ENCODE data around the gene LAMB1.
A peak's percentile ranks its signal among the peaks of the same experiment; 100 is the strongest.
"Not testable (repeated sequence)": the region's sequence is repeated elsewhere in the genome, so short reads cannot be mapped to it uniquely, and the experiment has no call there.

Gene LAMB1

DNA sequence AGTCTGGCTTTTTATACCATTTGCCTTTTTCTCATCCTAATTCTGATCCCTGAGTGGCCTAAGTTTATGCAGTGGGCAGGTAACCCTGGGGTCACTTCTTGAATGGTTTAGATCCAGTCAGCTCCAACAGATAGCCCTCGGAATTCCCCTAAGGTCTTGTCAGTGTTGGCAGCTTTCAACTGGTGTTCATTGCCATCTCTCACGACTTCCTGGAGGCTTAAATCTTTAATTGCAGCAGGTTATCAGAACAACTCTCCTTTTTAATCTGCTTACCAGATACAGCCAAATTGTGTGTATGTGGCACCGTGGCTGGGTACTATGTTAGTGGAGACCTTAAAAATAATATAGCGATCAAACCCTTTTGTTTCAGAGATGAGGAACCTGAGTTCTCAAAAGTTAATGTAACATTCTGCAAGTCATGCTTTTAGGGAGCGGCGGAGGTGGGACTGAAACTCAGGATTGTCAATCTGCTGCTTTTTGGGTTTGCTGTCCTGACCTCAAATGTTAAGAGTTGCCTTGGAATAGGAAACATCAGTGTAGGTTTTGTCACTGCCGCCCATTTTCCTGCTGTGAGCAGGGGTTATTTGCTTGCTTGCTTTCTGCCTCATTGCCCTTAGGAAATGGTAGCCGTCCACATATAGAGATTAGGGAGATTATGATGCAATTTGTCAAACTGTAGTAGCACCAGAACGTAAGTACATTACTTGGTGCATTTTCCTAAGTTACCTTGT lies 111.2 kb downstream of the LAMB1 start:
- Histone ChIP-seq H3K4me3 (ENCODE audit: low read length in 2 of 2) (peak overlapping the region; percentile 83 to 91), H3K4me1 (ENCODE audit: control insufficient read depth, insufficient read depth, low read length) (peaks cover 11% of the 10 kb centered on the region), H3K36me3 (ENCODE audit: control insufficient read depth in 2 of 2, insufficient read depth in 2 of 2, low read length in 2 of 2) (peaks cover 3 to 14% of the 10 kb centered on the region in 2 donors), H3K27ac (ENCODE audit: low read length) (peak overlapping the region; percentile 96), H3K27me3 (ENCODE audit: control insufficient read depth in 1 of 2, insufficient read depth in 2 of 2, low read length in 2 of 2) (no peaks in the 10 kb centered on the region), H3K9me3 (ENCODE audit: control insufficient read depth in 2 of 2, low read length in 2 of 2) (no peaks in the 10 kb centered on the region), H3K9ac (ENCODE audit: low read length in 2 of 2) (peak overlapping the region; percentile 84 to 98)

DNA sequence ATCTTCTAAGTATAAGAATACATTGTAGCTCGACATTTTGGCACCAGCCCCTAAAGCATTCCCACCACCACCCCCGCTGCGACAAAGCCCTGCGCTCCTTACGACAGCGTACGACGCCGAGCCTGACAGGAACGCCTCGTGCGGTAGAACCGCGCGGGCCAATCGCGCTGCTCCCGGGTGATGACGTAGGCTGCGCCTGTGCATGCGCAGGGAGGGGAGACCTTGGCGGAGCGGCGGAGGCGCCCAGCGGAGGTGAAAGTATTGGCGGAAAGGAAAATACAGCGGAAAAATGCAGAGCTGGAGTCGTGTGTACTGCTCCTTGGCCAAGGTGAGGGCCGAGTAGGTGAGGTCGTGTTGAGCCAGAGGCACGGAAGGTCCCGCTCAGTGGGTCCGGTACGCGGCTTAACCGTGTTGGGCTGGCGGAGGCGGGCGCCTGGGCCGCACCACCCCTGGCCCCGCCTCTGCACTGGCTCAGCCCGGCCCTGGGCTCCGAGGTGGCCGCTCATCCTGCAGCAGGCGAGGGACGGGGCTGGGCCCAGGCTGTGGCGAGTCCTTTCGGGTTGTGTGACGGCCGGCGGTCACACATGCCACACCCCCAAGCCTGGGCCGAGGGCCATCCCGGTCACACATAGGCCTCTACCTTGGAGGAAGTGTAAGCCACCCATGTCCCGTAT lies 111.9 kb downstream of the LAMB1 start, which contains the start of gene DLD:
DLD (plus strand) TSS at position 222 of the 674 bp plus-strand sequence; CDS start at position 290, 68 bp downstream.
- Histone ChIP-seq H3K27ac (ENCODE audit: low read length) (peak within 1 kb of the TSS; percentile 96), H3K9ac (ENCODE audit: low read length in 2 of 2) (peak within 1 kb of the TSS; percentile 84 to 98), H3K4me3 (ENCODE audit: low read length in 2 of 2) (peak within 1 kb of the TSS; percentile 83 to 91), H3K9me3 (ENCODE audit: control insufficient read depth in 2 of 2, low read length in 2 of 2) (no peaks in the 10 kb centered on the region), H3K27me3 (ENCODE audit: control insufficient read depth in 1 of 2, insufficient read depth in 2 of 2, low read length in 2 of 2) (no peaks in the 10 kb centered on the region), H3K4me1 (ENCODE audit: control insufficient read depth, insufficient read depth, low read length) (peaks cover 11% of the 10 kb centered on the region), H3K36me3 (ENCODE audit: control insufficient read depth in 2 of 2, insufficient read depth in 2 of 2, low read length in 2 of 2) (peaks cover 3 to 14% of the 10 kb centered on the region in 2 donors)

DNA sequence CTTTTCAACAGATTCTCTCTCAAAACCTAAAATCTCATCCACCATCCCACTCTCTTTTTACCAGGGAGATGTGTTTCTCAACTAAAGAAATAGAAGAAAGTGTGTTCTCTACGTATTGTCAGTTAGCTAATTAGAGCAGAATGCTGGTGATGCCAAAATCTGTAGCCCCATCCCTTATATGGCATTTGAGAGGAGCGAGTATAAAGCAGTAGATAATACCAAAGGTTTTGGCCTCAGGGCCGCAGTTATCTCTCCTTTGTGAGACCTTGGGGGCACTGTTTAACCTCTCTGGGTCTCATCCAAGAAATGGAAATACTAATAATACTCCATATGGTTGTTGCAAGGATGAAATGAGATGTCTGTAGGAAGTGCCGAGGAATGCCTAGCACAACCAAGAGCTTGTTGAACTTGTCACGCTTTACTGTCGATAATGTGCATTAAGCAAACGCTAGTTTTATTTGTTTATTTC lies 112.4 kb downstream of the LAMB1 start:
- Histone ChIP-seq H3K27me3 (ENCODE audit: control insufficient read depth in 1 of 2, insufficient read depth in 2 of 2, low read length in 2 of 2) (no peaks in the 10 kb centered on the region), H3K27ac (ENCODE audit: low read length) (peak overlapping the region; percentile 96), H3K4me3 (ENCODE audit: low read length in 2 of 2) (peak overlapping the region; percentile 83 to 91), H3K9ac (ENCODE audit: low read length in 2 of 2) (peak overlapping the region; percentile 84 to 98), H3K4me1 (ENCODE audit: control insufficient read depth, insufficient read depth, low read length) (peaks cover 11% of the 10 kb centered on the region), H3K36me3 (ENCODE audit: control insufficient read depth in 2 of 2, insufficient read depth in 2 of 2, low read length in 2 of 2) (peaks cover 3 to 14% of the 10 kb centered on the region in 2 donors), H3K9me3 (ENCODE audit: control insufficient read depth in 2 of 2, low read length in 2 of 2) (no peaks in the 10 kb centered on the region)

DNA sequence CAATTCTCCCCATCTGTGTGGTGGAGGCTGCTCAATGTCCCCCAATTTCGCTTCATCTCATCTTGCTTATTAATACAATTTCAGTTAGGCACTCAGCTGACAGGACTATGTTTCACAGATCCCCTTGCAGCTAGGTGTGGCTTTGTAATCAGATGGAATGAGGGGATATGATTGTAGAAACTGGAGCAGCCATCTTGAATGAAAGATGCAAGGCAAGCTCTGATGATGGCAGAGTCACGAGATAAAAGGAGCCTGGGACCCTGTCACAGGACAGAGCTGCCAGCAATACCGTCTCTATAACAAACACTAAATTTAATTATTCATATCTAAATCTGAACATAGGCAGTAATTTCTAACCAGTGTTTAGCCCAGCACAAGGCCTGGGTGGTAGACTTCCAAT lies 113.0 kb downstream of the LAMB1 start:
- Histone ChIP-seq H3K27ac (ENCODE audit: low read length) (peak overlapping the region; percentile 96), H3K27me3 (ENCODE audit: control insufficient read depth in 1 of 2, insufficient read depth in 2 of 2, low read length in 2 of 2) (no peaks in the 10 kb centered on the region), H3K9ac (ENCODE audit: low read length in 2 of 2) (peak overlapping the region; percentile 84 to 98), H3K4me3 (ENCODE audit: low read length in 2 of 2) (peak overlapping the region in 1 of 2 donors; percentile 91), H3K9me3 (ENCODE audit: control insufficient read depth in 2 of 2, low read length in 2 of 2) (no peaks in the 10 kb centered on the region), H3K4me1 (ENCODE audit: control insufficient read depth, insufficient read depth, low read length) (peaks cover 11% of the 10 kb centered on the region), H3K36me3 (ENCODE audit: control insufficient read depth in 2 of 2, insufficient read depth in 2 of 2, low read length in 2 of 2) (peaks cover 3 to 8% of the 10 kb centered on the region in 2 donors)

DNA sequence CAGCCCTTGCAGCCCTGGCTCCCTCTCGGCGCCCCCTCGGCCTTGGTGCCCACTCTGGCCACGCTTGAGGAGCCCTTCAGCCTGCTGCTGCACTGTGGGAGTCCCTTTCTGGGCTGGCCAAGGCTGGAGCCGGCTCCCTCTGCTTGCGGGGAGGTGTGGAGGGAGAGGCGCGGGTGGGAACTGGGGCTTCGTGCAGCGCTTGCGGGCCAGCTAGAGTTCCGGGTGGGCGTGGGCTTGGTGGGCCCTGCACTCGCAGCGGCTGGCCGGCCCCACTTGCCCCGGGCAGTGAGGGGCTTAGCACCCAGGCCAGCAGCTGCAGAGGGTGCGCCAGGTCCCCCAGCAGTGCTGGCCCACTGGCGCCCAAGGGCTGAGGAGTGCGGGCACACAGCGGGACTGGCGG lies 115.1 kb downstream of the LAMB1 start:
- H3K9ac ChIP-seq (ENCODE audit: low read length in 2 of 2); H3K4me1 ChIP-seq (ENCODE audit: control insufficient read depth, insufficient read depth, low read length); H3K27ac ChIP-seq (ENCODE audit: low read length); H3K36me3 ChIP-seq (ENCODE audit: control insufficient read depth in 2 of 2, insufficient read depth in 2 of 2, low read length in 2 of 2); H3K9me3 ChIP-seq (ENCODE audit: control insufficient read depth in 2 of 2, low read length in 2 of 2); H3K27me3 ChIP-seq (ENCODE audit: control insufficient read depth in 1 of 2, insufficient read depth in 2 of 2, low read length in 2 of 2); H3K4me3 ChIP-seq (ENCODE audit: low read length in 2 of 2): not testable (repeated sequence)

DNA sequence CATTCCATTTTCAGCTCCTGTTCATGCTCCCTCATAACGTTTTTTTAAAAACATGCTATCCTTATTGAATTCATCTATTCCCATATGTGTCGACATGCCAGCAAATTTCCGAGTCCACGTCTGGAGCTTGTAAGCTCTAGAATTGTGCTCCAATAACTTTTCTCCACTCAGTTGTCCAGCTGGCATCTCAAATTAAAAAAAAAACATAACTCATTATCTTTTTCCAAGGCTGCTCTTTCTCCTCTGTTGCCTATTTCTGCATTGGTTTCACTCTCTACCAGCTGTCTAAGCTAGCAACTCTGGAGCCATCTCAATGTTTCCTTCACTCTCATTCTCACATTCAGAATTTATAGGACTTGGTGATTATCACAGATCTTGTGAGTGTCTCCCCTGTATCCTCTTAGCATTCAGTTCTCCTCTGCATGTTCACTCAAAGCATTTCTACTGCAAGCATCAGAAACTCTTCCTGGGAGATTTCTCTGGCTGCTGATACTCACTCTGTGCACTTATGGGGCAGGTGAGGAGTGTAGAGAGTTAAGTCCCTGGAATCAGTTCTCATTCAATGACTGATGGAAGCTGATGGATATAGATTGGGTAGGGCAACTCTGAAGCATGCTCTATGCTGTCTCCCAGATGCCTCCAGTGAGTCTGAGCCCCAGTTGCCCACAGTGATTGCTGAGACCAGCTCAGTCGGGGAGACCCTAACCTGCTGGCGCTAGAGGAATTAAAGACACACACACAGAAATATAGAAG lies 118.7 kb downstream of the LAMB1 start:
- Histone ChIP-seq H3K27me3 (ENCODE audit: control insufficient read depth in 1 of 2, insufficient read depth in 2 of 2, low read length in 2 of 2) (no peaks in the 10 kb centered on the region), H3K4me3 (ENCODE audit: low read length in 2 of 2) (no peak overlapping the region), H3K9me3 (ENCODE audit: control insufficient read depth in 2 of 2, low read length in 2 of 2) (no peaks in the 10 kb centered on the region)

DNA sequence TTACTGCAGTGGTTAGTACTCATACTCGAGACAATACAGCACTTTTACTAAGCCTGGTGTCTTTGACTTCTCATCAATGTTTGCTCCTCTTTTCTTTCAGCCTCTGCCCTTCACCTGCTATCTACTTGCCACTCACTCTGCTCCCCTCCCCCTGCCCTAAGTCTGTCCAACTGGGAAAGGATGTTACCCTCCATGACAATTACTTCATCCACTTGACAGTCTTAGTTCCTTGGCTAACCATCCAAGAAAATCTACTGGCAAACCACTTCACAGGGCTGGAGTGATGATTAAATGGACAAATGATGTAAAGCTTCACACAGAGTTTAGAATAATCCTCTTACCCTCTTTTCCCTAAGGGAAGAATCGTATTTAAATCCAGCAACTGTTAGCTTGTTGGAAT lies 120.2 kb downstream of the LAMB1 start:
- no peaks in the 10 kb centered on the region for H3K9me3 ChIP-seq (ENCODE audit: control insufficient read depth in 2 of 2, low read length in 2 of 2)
- no peaks in the 10 kb centered on the region for H3K27me3 ChIP-seq (ENCODE audit: control insufficient read depth in 1 of 2, insufficient read depth in 2 of 2, low read length in 2 of 2)
- no peaks in the 10 kb centered on the region for H3K36me3 ChIP-seq (ENCODE audit: control insufficient read depth in 2 of 2, insufficient read depth in 2 of 2, low read length in 2 of 2)
- H3K4me3 ChIP-seq (ENCODE audit: low read length in 2 of 2) = no peak overlapping the region
- no peak overlapping the region for H3K9ac ChIP-seq (ENCODE audit: low read length in 2 of 2)
- no peak overlapping the region for H3K27ac ChIP-seq (ENCODE audit: low read length)
- H3K4me1 ChIP-seq (ENCODE audit: control insufficient read depth, insufficient read depth, low read length) = no peaks in the 10 kb centered on the region

More for the DNA sequence above, 118.7 kb downstream of the LAMB1 start:
- Histone ChIP-seq H3K4me1 (ENCODE audit: control insufficient read depth, insufficient read depth, low read length) (no peaks in the 10 kb centered on the region), H3K9ac (ENCODE audit: low read length in 2 of 2) (no peak overlapping the region), H3K27ac (ENCODE audit: low read length) (no peak overlapping the region), H3K36me3 (ENCODE audit: control insufficient read depth in 2 of 2, insufficient read depth in 2 of 2, low read length in 2 of 2) (no peaks in the 10 kb centered on the region)

DNA sequence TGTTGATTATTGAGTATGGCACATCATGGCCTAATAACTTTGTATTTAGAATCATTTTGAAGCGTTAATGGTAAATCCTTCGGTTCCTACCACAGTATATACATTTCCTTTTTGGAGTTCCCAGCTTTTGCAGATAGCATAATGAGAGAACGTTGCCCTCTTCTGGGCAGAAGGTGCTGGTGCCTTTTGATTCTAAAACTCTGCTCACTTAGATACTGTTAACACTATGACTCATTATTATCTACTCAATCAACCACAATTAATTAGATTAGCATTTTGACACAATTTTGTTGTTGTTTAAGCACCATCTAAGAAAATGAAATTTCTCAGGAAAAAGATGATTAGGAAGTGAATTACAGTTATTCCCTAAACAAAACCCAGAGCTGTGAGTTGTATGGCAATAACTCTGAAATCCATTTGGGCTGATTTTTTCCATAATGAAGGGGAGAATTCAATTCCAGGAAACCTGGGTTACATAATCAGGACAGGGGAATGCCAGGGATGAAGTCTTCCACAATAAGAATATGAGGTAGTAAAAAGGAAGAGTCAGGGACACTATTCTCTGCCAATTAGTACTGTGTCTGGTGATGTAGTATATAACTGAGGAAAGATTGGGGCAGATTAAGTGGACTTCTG lies 123.4 kb downstream of the LAMB1 start:
- H3K27ac ChIP-seq (ENCODE audit: low read length) = no peak overlapping the region
- H3K4me1 ChIP-seq (ENCODE audit: control insufficient read depth, insufficient read depth, low read length) = no peaks in the 10 kb centered on the region
- H3K9me3 ChIP-seq (ENCODE audit: control insufficient read depth in 2 of 2, low read length in 2 of 2) = no peaks in the 10 kb centered on the region
- no peak overlapping the region for H3K9ac ChIP-seq (ENCODE audit: low read length in 2 of 2)
- H3K4me3 ChIP-seq (ENCODE audit: low read length in 2 of 2) = no peak overlapping the region
- no peaks in the 10 kb centered on the region for H3K36me3 ChIP-seq (ENCODE audit: control insufficient read depth in 2 of 2, insufficient read depth in 2 of 2, low read length in 2 of 2)
- H3K27me3 ChIP-seq (ENCODE audit: control insufficient read depth in 1 of 2, insufficient read depth in 2 of 2, low read length in 2 of 2) = no peaks in the 10 kb centered on the region

DNA sequence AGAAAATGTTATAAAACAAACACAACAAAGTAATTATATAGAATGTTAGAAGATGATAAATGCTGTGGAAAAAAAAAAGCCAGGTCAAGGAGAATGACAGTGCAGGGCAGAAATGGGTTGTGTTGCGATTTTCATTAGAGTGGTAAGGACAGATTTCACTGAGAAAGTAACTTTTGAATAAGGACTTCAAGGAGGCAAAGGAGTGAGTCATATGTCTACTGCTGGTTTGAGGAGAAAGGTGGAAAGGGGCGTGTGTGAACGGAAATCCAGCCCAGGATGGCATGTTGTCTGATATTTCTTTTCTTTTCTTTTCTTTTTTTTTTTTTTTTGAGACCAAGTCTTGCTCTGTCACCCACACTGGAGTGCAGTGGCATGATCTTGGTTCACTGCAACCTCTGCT lies 124.3 kb downstream of the LAMB1 start:
- no peaks in the 10 kb centered on the region for H3K9me3 ChIP-seq (ENCODE audit: control insufficient read depth in 2 of 2, low read length in 2 of 2)
- no peaks in the 10 kb centered on the region for H3K36me3 ChIP-seq (ENCODE audit: control insufficient read depth in 2 of 2, insufficient read depth in 2 of 2, low read length in 2 of 2)
- H3K27me3 ChIP-seq (ENCODE audit: control insufficient read depth in 1 of 2, insufficient read depth in 2 of 2, low read length in 2 of 2) = no peaks in the 10 kb centered on the region
- H3K27ac ChIP-seq (ENCODE audit: low read length) = no peak overlapping the region
- H3K4me1 ChIP-seq (ENCODE audit: control insufficient read depth, insufficient read depth, low read length) = no peaks in the 10 kb centered on the region
- no peak overlapping the region for H3K9ac ChIP-seq (ENCODE audit: low read length in 2 of 2)
- H3K4me3 ChIP-seq (ENCODE audit: low read length in 2 of 2) = no peak overlapping the region

DNA sequence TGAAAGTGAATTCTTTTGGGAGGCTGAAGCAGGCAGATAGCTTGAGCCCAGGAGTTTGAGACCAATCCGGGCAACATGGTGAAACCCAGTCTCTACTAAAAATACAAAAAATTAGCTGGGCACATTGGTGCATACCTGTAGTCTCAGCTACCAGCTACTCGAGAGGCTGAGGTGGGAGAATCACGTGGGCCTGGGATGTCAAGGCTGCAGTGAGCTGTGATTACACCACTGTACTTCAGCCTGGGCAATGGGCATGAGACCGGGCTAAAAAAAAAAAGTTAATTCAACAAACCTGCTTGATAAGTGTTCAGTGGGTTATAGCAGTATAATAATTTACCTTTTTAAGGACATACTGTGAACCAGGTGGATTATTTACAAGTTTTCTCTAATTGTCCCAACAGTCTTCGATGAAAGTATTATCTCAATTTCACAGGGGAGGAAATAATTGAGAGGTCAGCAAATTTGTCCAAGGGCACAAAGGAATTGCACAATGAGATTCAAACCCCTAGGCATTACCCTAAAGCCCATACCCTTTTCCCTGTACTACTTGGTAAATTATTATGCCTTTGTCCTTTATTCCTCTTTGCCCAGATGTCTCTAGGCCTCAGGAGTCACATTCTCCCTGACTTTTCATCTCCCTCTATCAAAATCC lies 125.1 kb downstream of the LAMB1 start:
- no peak overlapping the region for H3K27ac ChIP-seq (ENCODE audit: low read length)
- no peaks in the 10 kb centered on the region for H3K4me1 ChIP-seq (ENCODE audit: control insufficient read depth, insufficient read depth, low read length)
- no peaks in the 10 kb centered on the region for H3K36me3 ChIP-seq (ENCODE audit: control insufficient read depth in 2 of 2, insufficient read depth in 2 of 2, low read length in 2 of 2)
- no peaks in the 10 kb centered on the region for H3K9me3 ChIP-seq (ENCODE audit: control insufficient read depth in 2 of 2, low read length in 2 of 2)
- H3K4me3 ChIP-seq (ENCODE audit: low read length in 2 of 2) = no peak overlapping the region
- no peak overlapping the region for H3K9ac ChIP-seq (ENCODE audit: low read length in 2 of 2)
- no peaks in the 10 kb centered on the region for H3K27me3 ChIP-seq (ENCODE audit: control insufficient read depth in 1 of 2, insufficient read depth in 2 of 2, low read length in 2 of 2)
